ENCODE results near the gene ASCC2. TPM values are rescaled to one million over a fixed set of nuclear protein-coding genes. Genes with fewer than 3 reads are reported as not detected.
"Not testable (repeated sequence)": the region's sequence is repeated elsewhere in the genome, so short reads cannot be mapped to it uniquely, and the experiment has no call there.

The ASCC2 gene
- total and polyA plus RNA-seq, 2 donors from 2014 or later: 41.9 to 51.3 TPM

DNA sequence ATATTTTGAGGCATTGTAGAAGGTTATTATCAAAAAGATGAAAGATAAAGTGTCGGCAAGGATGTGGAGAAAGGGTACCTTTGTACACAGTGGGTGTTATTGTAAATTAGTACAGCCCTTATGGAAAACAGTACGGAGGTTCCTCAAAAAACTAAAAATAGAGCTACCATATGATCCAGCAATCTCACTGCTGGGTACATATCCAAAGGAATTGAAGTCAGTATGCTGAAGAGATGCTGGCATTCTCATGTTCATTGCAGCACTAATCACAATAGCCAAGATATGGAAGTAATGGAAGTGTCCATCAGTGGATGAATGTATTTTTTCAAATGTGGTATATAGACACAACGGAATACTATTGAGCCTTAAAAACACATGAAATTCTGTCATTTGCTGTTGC lies 29.8 kb upstream of the ASCC2 start:
- no peak overlapping the region for H3K4me3 ChIP-seq (ENCODE audit: low read length in 3 of 3)
- no peaks in the 10 kb centered on the region for H3K36me3 ChIP-seq (ENCODE audit: control insufficient read depth in 2 of 3, insufficient read depth in 3 of 3, low read length in 3 of 3)
- peaks cover 0 to 15% (median 7%) of the 10 kb centered on the region in 3 donors for H3K4me1 ChIP-seq (ENCODE audit: control insufficient read depth in 2 of 3, insufficient read depth in 2 of 3, low read depth in 1 of 3, low read length in 3 of 3)
- H3K27ac ChIP-seq (ENCODE audit: low read depth in 2 of 2, low read length in 2 of 2): no peak overlapping the region
- H3K27me3 ChIP-seq (ENCODE audit: control insufficient read depth, insufficient read depth, low read length): no peaks in the 10 kb centered on the region
- H3K9me3 ChIP-seq (ENCODE audit: control insufficient read depth in 2 of 3, insufficient read depth in 1 of 3, low read length in 3 of 3): no peaks in the 10 kb centered on the region
- DNase-seq: no peak
- no peak overlapping the region for H3K9ac ChIP-seq (ENCODE audit: low read length in 3 of 3)
- intact Hi-C loops (cut with DNase I): no loop called here
- FAIRE-seq: no peak
- TF ChIP-seq, protein P1, sequence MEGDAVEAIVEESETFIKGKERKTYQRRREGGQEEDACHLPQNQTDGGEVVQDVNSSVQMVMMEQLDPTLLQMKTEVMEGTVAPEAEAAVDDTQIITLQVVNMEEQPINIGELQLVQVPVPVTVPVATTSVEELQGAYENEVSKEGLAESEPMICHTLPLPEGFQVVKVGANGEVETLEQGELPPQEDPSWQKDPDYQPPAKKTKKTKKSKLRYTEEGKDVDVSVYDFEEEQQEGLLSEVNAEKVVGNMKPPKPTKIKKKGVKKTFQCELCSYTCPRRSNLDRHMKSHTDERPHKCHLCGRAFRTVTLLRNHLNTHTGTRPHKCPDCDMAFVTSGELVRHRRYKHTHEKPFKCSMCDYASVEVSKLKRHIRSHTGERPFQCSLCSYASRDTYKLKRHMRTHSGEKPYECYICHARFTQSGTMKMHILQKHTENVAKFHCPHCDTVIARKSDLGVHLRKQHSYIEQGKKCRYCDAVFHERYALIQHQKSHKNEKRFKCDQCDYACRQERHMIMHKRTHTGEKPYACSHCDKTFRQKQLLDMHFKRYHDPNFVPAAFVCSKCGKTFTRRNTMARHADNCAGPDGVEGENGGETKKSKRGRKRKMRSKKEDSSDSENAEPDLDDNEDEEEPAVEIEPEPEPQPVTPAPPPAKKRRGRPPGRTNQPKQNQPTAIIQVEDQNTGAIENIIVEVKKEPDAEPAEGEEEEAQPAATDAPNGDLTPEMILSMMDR (IDR thresholded peaks at IDR 0.05; ENCODE audit: borderline replicate concordance, extremely low read depth, insufficient read depth): no peak

DNA sequence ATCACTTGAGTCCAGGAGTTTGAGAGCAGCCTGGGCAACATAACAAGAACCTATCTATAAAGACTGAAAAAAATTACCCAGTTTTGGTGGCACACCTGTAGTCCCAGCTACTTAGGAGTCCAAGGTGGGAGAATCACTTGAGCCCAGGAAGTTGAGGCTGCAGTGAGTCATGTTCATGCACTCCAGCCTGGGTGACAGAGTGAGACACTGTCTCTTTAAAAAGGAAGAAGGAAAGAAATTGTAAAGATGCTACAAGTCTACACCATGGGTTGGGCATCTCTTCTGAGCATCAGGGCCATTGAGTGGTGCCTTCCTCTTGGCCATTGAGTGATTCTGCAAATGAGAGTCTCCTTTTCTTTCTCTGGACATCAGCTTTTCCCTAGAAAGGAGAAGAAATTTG lies 29.2 kb upstream of the ASCC2 start:
- Histone ChIP-seq H3K27me3 (ENCODE audit: control insufficient read depth, insufficient read depth, low read length) (no peaks in the 10 kb centered on the region), H3K4me1 (ENCODE audit: control insufficient read depth in 2 of 3, insufficient read depth in 2 of 3, low read depth in 1 of 3, low read length in 3 of 3) (peaks cover 0 to 12% (median 4%) of the 10 kb centered on the region in 3 donors), H3K27ac (ENCODE audit: low read depth in 2 of 2, low read length in 2 of 2) (no peak overlapping the region), H3K9me3 (ENCODE audit: control insufficient read depth in 2 of 3, insufficient read depth in 1 of 3, low read length in 3 of 3) (no peaks in the 10 kb centered on the region), H3K4me3 (ENCODE audit: low read length in 3 of 3) (no peak overlapping the region), H3K9ac (ENCODE audit: low read length in 3 of 3) (no peak overlapping the region), H3K36me3 (ENCODE audit: control insufficient read depth in 2 of 3, insufficient read depth in 3 of 3, low read length in 3 of 3) (no peaks in the 10 kb centered on the region)
- no peak for DNase-seq
- intact Hi-C loops (cut with DNase I): no loop called here
- TF ChIP-seq, protein P1 (IDR thresholded peaks at IDR 0.05; ENCODE audit: borderline replicate concordance, extremely low read depth, insufficient read depth): no peak
- no peak for FAIRE-seq

DNA sequence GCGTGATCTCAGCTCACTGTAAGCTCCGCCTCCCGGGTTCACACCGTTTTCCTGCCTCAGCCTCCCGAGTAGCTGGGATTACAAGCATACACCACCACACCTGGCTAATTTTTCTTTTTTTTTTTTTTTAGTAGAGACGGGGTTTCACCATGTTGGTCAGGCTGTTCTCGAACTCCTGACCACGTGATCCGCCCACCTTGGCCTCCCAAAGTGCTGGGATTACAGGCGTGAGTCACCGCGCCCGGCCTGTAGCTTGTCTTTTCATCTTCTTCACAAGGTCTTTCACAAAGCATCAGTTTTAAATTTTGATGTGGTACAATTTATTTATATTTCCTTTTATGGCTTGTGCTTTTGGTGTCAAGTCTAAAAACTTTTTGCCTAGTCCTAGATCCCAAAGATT lies 27.5 kb upstream of the ASCC2 start:
- H3K9ac ChIP-seq (ENCODE audit: low read length in 3 of 3); FAIRE-seq; DNase-seq; H3K4me1 ChIP-seq (ENCODE audit: control insufficient read depth in 2 of 3, insufficient read depth in 2 of 3, low read depth in 1 of 3, low read length in 3 of 3); H3K27ac ChIP-seq (ENCODE audit: low read depth in 2 of 2, low read length in 2 of 2); H3K9me3 ChIP-seq (ENCODE audit: control insufficient read depth in 2 of 3, insufficient read depth in 1 of 3, low read length in 3 of 3); H3K27me3 ChIP-seq (ENCODE audit: control insufficient read depth, insufficient read depth, low read length); H3K4me3 ChIP-seq (ENCODE audit: low read length in 3 of 3); H3K36me3 ChIP-seq (ENCODE audit: control insufficient read depth in 2 of 3, insufficient read depth in 3 of 3, low read length in 3 of 3); intact Hi-C loops (cut with DNase I): not testable (repeated sequence)

DNA sequence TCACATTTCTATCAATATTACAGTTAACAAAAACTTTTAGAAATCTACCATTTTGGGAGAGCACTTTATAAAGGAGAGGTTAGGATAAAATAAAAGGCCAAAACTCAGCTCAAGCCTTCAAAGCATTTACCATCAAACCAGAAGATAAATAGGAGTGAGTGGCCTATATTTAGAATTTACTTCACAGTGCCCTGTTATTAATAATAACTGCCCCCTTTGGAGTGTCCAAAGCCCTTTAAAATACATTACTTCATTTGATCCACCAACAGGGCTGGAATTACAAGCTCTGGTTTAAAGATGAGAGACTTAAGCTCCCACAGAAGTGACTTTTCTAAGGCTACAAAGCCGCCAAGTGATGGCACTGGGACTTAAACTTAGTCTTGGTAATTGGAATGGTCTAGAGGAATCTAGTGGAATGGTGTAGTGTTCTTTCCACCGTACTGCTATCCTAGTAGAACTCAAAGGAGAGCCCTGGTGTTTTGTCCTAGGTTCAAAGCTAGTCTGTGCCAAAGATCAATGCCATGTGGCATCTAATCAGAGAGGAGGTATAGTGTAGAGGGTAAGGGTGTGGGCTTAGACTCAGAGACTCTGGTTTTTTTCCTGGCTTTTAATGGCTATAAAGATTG lies 23.7 kb upstream of the ASCC2 start:
- FAIRE-seq (no peak), DNase-seq (no peak)

More for the DNA sequence above, 23.7 kb upstream of the ASCC2 start:
- Histone ChIP-seq H3K27me3 (ENCODE audit: control insufficient read depth, insufficient read depth, low read length) (no peaks in the 10 kb centered on the region), H3K36me3 (ENCODE audit: control insufficient read depth in 2 of 3, insufficient read depth in 3 of 3, low read length in 3 of 3) (no peaks in the 10 kb centered on the region), H3K9me3 (ENCODE audit: control insufficient read depth in 2 of 3, insufficient read depth in 1 of 3, low read length in 3 of 3) (no peaks in the 10 kb centered on the region), H3K4me3 (ENCODE audit: low read length in 3 of 3) (no peak overlapping the region), H3K27ac (ENCODE audit: low read depth in 2 of 2, low read length in 2 of 2) (no peak overlapping the region), H3K9ac (ENCODE audit: low read length in 3 of 3) (no peak overlapping the region), H3K4me1 (ENCODE audit: control insufficient read depth in 2 of 3, insufficient read depth in 2 of 3, low read depth in 1 of 3, low read length in 3 of 3) (no peaks in the 10 kb centered on the region)
- intact Hi-C loops (cut with DNase I): no loop called here
- TF ChIP-seq, protein P1 (IDR thresholded peaks at IDR 0.05; ENCODE audit: borderline replicate concordance, extremely low read depth, insufficient read depth): no peak

All from kidney (tissue), 14 donors.